Measurements from ENCODE around the gene GALNTL6. TPM values are rescaled to one million over a fixed set of nuclear protein-coding genes. Genes with fewer than 3 reads are reported as not detected.
A peak's percentile ranks its signal among the peaks of the same experiment; 100 is the strongest.

Gene GALNTL6
- total RNA-seq, 1 donor from 2014 or later = 0.61 TPM

DNA sequence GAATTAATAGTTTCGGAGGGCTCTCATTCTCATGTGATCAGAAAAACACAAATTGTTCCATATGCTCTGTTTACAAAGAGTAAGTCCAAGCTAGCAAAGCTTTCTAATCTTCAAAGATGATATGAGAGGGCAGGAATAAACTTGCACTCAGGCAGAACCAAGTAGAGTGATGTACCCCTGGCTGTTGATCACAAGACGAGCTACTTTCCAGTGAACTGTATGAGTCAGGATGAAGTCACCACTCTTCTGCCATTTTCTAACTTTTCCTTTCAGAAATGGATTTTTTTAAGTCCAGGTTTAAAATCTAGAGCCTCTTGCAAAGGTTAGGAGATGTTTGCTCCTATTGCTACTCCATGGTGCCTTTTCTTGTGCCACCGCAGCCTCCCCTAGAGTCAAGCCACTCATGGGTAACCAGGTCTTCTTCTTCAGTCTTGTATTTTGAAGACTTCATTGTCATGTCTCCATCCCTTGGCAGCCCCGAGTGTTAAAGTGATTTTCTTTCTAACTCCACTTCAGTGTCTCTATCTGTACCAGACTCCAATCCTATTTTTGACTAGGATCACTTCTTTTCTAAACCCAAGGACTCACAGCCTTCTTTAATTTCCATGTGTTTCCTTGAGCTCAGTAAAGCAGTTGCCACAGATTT, 1183.5 kb downstream of the GALNTL6 start:
- H2AFZ ChIP-seq (ENCODE audit: low read depth, low read length) = peak overlapping the region; percentile 1
- peak; percentile 13 for FAIRE-seq
- H3K4me3 Mint-ChIP-seq (ENCODE audit: unreplicated experiment) = no peak overlapping the region
- H3K9me3 ChIP-seq (ENCODE audit: insufficient read depth, low read depth, low read length) = no peaks in the 10 kb centered on the region
- H3K4me1 Mint-ChIP-seq (ENCODE audit: low read depth, unreplicated experiment) = peaks cover 45% of the 10 kb centered on the region
- no peaks in the 10 kb centered on the region for H3K27me3 Mint-ChIP-seq (ENCODE audit: low read depth, unreplicated experiment)
- H3K4me1 ChIP-seq (ENCODE audit: insufficient read depth, low read length) = peaks cover 36% of the 10 kb centered on the region
- peak; percentile 87 for DNase-seq (ENCODE audit: low read depth)
- no peak for TF ChIP-seq EZH2 (IDR thresholded peaks at IDR 0.05; ENCODE audit: insufficient read depth, low read length)
- TF ChIP-seq, protein P1, sequence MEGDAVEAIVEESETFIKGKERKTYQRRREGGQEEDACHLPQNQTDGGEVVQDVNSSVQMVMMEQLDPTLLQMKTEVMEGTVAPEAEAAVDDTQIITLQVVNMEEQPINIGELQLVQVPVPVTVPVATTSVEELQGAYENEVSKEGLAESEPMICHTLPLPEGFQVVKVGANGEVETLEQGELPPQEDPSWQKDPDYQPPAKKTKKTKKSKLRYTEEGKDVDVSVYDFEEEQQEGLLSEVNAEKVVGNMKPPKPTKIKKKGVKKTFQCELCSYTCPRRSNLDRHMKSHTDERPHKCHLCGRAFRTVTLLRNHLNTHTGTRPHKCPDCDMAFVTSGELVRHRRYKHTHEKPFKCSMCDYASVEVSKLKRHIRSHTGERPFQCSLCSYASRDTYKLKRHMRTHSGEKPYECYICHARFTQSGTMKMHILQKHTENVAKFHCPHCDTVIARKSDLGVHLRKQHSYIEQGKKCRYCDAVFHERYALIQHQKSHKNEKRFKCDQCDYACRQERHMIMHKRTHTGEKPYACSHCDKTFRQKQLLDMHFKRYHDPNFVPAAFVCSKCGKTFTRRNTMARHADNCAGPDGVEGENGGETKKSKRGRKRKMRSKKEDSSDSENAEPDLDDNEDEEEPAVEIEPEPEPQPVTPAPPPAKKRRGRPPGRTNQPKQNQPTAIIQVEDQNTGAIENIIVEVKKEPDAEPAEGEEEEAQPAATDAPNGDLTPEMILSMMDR (IDR thresholded peaks at IDR 0.05; ENCODE audit: insufficient read depth, low read depth, low read length) = no peak
- H3K9ac ChIP-seq (ENCODE audit: low read length) = no peak overlapping the region
- H3K9me3 Mint-ChIP-seq (ENCODE audit: unreplicated experiment) = no peaks in the 10 kb centered on the region
- no peaks in the 10 kb centered on the region for H3K79me2 ChIP-seq (ENCODE audit: insufficient read depth, low read length)
- H3K27ac ChIP-seq (ENCODE audit: low read depth, low read length) = peak overlapping the region; percentile 39
- no peaks in the 10 kb centered on the region for H3K36me3 Mint-ChIP-seq (ENCODE audit: low read depth, unreplicated experiment)
- peak overlapping the region; percentile 96 for H3K27ac Mint-ChIP-seq (ENCODE audit: unreplicated experiment)
- H3K36me3 ChIP-seq (ENCODE audit: insufficient read depth, low read length) = no peaks in the 10 kb centered on the region
- no peaks in the 10 kb centered on the region for H3K27me3 ChIP-seq (ENCODE audit: insufficient read depth, low read length)
- H3K4me3 ChIP-seq (ENCODE audit: insufficient read depth, low read depth, low read length) = no peak overlapping the region
- no peaks in the 10 kb centered on the region for H4K20me1 ChIP-seq (ENCODE audit: insufficient read depth, low read length)
- peak overlapping the region; percentile 5 for H3K4me2 ChIP-seq (ENCODE audit: low read length)

DNA sequence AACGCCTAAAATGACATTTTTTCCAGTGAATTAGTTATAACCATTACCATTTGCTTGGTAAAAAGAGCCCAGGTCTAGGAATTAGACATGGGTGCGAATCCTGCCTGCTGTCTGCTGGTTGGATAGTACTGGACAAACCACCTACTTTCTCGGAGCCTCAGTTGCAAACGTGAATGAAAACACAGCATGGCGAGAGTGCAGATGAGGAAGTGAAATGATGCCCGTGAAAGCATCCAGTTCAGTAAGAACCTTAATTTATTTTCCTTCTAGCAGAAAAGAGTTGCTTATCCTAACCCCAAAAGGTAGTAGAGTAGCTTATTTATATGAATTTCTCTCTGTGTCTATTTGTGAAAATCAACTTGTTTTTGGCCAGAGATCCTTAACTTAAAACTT, 1184.0 kb downstream of the GALNTL6 start:
- Histone ChIP-seq H2AFZ (ENCODE audit: low read depth, low read length) (peak overlapping the region; percentile 1), H3K27ac (ENCODE audit: low read depth, low read length) (peak overlapping the region; percentile 39), H3K4me1 (ENCODE audit: insufficient read depth, low read length) (peaks cover 36% of the 10 kb centered on the region), H3K27me3 (ENCODE audit: insufficient read depth, low read length) (no peaks in the 10 kb centered on the region), H3K4me3 (ENCODE audit: insufficient read depth, low read depth, low read length) (no peak overlapping the region), H4K20me1 (ENCODE audit: insufficient read depth, low read length) (no peaks in the 10 kb centered on the region), H3K79me2 (ENCODE audit: insufficient read depth, low read length) (no peaks in the 10 kb centered on the region), H3K9ac (ENCODE audit: low read length) (no peak overlapping the region), H3K36me3 (ENCODE audit: insufficient read depth, low read length) (no peaks in the 10 kb centered on the region), H3K9me3 (ENCODE audit: insufficient read depth, low read depth, low read length) (no peaks in the 10 kb centered on the region), H3K4me2 (ENCODE audit: low read length) (peak overlapping the region; percentile 5)
- TF ChIP-seq EZH2 (IDR thresholded peaks at IDR 0.05; ENCODE audit: insufficient read depth, low read length) = no peak
- TF ChIP-seq, protein P1 (IDR thresholded peaks at IDR 0.05; ENCODE audit: insufficient read depth, low read depth, low read length) = no peak
- Mint-ChIP-seq H3K27me3 (ENCODE audit: low read depth, unreplicated experiment) (no peaks in the 10 kb centered on the region), H3K4me1 (ENCODE audit: low read depth, unreplicated experiment) (peaks cover 45% of the 10 kb centered on the region), H3K9me3 (ENCODE audit: unreplicated experiment) (peaks cover 2% of the 10 kb centered on the region), H3K4me3 (ENCODE audit: unreplicated experiment) (no peak overlapping the region), H3K27ac (ENCODE audit: unreplicated experiment) (peak overlapping the region; percentile 28), H3K36me3 (ENCODE audit: low read depth, unreplicated experiment) (no peaks in the 10 kb centered on the region)
- DNase-seq (ENCODE audit: low read depth) (no peak), FAIRE-seq (no peak)

DNA sequence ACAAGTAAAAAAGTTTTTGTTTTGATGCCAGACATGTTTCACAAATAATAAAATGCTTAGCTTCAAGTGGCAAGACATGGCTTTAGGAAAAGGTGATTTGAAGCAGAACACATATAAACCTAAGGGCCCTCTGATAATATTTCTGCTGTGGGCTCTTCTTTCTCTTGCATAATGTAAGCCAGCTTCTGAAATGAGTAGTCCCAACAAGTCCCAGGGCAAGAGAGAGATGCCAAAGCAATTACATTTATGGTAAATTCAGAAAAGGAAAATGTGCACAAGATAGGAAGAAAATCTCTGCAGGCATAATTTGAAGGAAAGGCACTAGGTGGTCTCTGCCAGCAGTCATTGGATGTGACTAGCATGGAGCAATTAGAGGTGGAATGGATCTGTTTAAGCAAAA, 1184.7 kb downstream of the GALNTL6 start:
- Histone ChIP-seq H3K9me3 (ENCODE audit: insufficient read depth, low read depth, low read length) (no peaks in the 10 kb centered on the region), H3K27me3 (ENCODE audit: insufficient read depth, low read length) (no peaks in the 10 kb centered on the region), H3K4me2 (ENCODE audit: low read length) (peak overlapping the region; percentile 78), H2AFZ (ENCODE audit: low read depth, low read length) (no peak overlapping the region), H4K20me1 (ENCODE audit: insufficient read depth, low read length) (no peaks in the 10 kb centered on the region), H3K36me3 (ENCODE audit: insufficient read depth, low read length) (no peaks in the 10 kb centered on the region), H3K4me3 (ENCODE audit: insufficient read depth, low read depth, low read length) (no peak overlapping the region), H3K9ac (ENCODE audit: low read length) (peak overlapping the region; percentile 61), H3K79me2 (ENCODE audit: insufficient read depth, low read length) (no peaks in the 10 kb centered on the region), H3K4me1 (ENCODE audit: insufficient read depth, low read length) (peaks cover 36% of the 10 kb centered on the region), H3K27ac (ENCODE audit: low read depth, low read length) (peak overlapping the region; percentile 85)
- FAIRE-seq = no peak
- no peaks in the 10 kb centered on the region for H3K36me3 Mint-ChIP-seq (ENCODE audit: low read depth, unreplicated experiment)
- peaks cover 44% of the 10 kb centered on the region for H3K4me1 Mint-ChIP-seq (ENCODE audit: low read depth, unreplicated experiment)
- no peak overlapping the region for H3K27ac Mint-ChIP-seq (ENCODE audit: unreplicated experiment)
- DNase-seq (ENCODE audit: low read depth) = no peak
- H3K9me3 Mint-ChIP-seq (ENCODE audit: unreplicated experiment) = peaks cover 2% of the 10 kb centered on the region
- H3K4me3 Mint-ChIP-seq (ENCODE audit: unreplicated experiment) = no peak overlapping the region
- H3K27me3 Mint-ChIP-seq (ENCODE audit: low read depth, unreplicated experiment) = no peaks in the 10 kb centered on the region
- no peak for TF ChIP-seq EZH2 (IDR thresholded peaks at IDR 0.05; ENCODE audit: insufficient read depth, low read length)
- TF ChIP-seq, protein P1 (IDR thresholded peaks at IDR 0.05; ENCODE audit: insufficient read depth, low read depth, low read length) = no peak
